MG63 (cell line): ENCODE measurements around the gene FAM83E. TPM values are rescaled to one million over a fixed set of nuclear protein-coding genes. Genes with fewer than 3 reads are reported as not detected.
A peak's percentile ranks its signal among the peaks of the same experiment; 100 is the strongest.
"Not testable (repeated sequence)": the region's sequence is repeated elsewhere in the genome, so short reads cannot be mapped to it uniquely, and the experiment has no call there.

Experiments
- DNase-seq: peaks from one replicate; pipeline ENCODE4 v3.0.0-alpha.2; 2020
- H3K27me3 ChIP-seq: fragments of 250-450 bp; sonication (Bioruptor Pico); 2 replicates; pipeline ENCODE4 v1.5.1; 2020; ENCODE audit warnings: mild to moderate bottlenecking, moderate library complexity
- H3K36me3 ChIP-seq: fragments of 250-450 bp; sonication (Bioruptor Pico); 2 replicates; pipeline ENCODE4 v1.5.1; 2020; ENCODE audit warnings: mild to moderate bottlenecking, moderate library complexity
- H3K4me3 ChIP-seq: fragments of 250-450 bp; sonication (Bioruptor Pico); 2 replicates; pipeline ENCODE4 v1.5.1; 2020; ENCODE audit warnings: mild to moderate bottlenecking, moderate library complexity
- H3K9me3 ChIP-seq: fragments of 250-450 bp; sonication (Bioruptor Pico); 2 replicates; pipeline ENCODE4 v1.5.1; 2020; ENCODE audit warnings: mild to moderate bottlenecking, moderate library complexity
- total RNA-seq: library from RNA; depleted of rRNA; stranded (reverse); fragments of >200 nt; shearing (Covaris generic); gene quantifications from 2 replicates; pipeline ENCODE4 v1.2.3, GENCODE V29; 2014; ENCODE audit warnings: low replicate concordance

The FAM83E gene
- total RNA-seq, 1 experiment from 2014 or later: not detected

DNA sequence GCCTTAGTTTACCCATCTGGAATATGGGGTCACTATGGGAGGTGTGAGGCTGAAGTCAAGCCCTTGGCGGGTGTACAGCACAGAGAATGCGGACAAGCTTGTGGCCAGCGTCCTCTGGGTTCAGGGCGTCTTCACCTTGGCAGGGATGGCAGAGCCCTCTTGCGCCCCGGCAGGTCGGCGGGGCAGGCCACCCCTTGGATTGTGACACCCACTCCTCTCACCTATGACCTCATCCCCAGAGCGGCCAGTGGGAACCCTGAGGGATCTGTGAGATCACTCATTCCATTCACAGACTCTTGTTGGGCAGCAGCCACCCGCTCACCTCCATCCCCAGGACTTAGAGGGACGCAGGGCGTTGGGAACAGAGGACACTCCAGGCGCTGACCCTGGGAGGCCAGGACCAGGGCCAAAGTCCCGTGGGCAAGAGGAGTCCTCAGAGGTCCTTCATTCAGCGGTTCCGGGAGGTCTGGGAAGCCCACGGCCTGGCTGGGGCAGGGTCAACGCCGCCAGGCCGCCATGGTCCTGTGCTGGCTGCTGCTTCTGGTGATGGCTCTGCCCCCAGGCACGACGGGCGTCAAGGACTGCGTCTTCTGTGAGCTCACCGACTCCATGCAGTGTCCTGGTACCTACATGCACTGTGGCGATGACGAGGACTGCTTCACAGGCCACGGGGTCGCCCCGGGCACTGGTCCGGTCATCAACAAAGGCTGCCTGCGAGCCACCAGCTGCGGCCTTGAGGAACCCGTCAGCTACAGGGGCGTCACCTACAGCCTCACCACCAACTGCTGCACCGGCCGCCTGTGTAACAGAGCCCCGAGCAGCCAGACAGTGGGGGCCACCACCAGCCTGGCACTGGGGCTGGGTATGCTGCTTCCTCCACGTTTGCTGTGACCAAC lies 8.2 kb downstream of the FAM83E start, which contains the start of gene SPACA4:
TSS of gene SPACA4 (plus strand) at position 280 of the 896 bp plus-strand sequence. CDS start at position 517, 237 bp downstream.
- DNase-seq: no peak
- no peak within 1 kb of the TSS for H3K4me3 ChIP-seq
- no peaks in the 10 kb centered on the region for H3K36me3 ChIP-seq
- H3K27me3 ChIP-seq: no peaks in the 10 kb centered on the region
- H3K9me3 ChIP-seq: no peaks in the 10 kb centered on the region

DNA sequence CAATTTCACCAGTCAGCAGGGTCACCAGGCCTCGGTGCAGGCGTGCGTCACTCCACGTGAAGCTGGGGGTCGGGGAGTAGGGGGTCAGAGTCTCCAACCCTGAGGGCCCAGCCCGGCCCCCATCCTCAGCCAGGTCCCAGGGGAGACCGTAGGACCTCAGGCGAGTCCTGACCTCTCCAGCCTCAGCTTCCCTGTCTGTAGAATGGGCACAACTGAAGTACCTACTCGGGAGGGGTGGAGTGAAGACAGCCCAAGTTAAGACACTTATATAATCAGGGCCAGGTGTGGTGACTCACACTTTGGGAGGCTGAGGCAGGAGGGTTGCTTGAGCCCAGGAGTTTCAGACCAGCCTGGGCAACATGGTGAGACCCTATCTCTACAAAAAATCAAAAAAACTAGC lies 11.0 kb downstream of the FAM83E start:
- H3K27me3 ChIP-seq: 0 out of 2 replicates have a peak, but pooled peaks cover 2% of the 10 kb centered on the region
- H3K36me3 ChIP-seq: no peaks in the 10 kb centered on the region
- no peak overlapping the region for H3K4me3 ChIP-seq
- DNase-seq: no peak
- no peaks in the 10 kb centered on the region for H3K9me3 ChIP-seq

DNA sequence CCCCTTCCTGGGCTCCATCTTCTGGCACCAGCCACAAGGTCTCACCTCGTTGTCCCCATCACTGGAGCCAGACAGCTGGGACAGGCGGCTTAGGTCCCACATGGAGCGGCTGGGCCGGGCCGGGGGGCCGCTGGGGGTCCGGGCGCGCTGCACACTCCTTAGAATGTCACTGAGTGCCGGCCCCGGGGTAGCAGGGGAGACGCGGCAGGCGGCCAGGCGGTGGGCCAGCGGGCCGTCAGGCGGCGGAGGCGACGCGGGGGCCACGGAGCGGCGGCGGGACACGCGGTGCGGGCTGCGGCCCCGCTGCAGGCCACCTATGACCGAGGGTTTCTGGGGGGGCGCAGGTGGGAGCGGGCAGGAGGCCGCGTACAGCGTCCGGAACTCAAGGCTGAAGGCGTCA lies 11.4 kb downstream of the FAM83E start:
- H3K9me3 ChIP-seq: no peaks in the 10 kb centered on the region
- no peaks in the 10 kb centered on the region for H3K36me3 ChIP-seq
- no peak overlapping the region for H3K4me3 ChIP-seq
- no peak for DNase-seq
- 0 out of 2 replicates have a peak, but pooled peaks cover 2% of the 10 kb centered on the region for H3K27me3 ChIP-seq

DNA sequence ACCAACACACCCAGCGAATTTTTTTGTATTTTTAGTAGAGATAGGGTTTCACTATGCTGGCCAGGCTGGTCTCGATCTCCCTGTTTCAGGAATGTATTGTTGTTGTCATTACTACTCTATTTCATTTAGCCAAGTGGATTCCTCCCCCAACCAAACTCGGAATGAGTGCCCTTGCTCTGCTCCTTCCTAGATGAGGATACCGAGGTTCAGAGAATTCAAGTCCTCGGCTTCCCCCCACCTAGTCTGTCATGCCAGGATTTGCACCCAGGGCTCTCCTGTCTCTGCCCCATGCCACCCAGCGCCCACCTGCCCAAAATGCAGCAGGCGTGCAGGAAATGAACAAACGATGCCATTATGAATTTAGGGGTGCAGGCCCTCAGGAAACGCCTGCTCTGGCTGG lies 11.9 kb downstream of the FAM83E start:
- Histone ChIP-seq H3K4me3 (no peak overlapping the region), H3K36me3 (no peaks in the 10 kb centered on the region), H3K27me3 (0 out of 2 replicates have a peak, but pooled peaks cover 2% of the 10 kb centered on the region), H3K9me3 (no peaks in the 10 kb centered on the region)
- DNase-seq: no peak

DNA sequence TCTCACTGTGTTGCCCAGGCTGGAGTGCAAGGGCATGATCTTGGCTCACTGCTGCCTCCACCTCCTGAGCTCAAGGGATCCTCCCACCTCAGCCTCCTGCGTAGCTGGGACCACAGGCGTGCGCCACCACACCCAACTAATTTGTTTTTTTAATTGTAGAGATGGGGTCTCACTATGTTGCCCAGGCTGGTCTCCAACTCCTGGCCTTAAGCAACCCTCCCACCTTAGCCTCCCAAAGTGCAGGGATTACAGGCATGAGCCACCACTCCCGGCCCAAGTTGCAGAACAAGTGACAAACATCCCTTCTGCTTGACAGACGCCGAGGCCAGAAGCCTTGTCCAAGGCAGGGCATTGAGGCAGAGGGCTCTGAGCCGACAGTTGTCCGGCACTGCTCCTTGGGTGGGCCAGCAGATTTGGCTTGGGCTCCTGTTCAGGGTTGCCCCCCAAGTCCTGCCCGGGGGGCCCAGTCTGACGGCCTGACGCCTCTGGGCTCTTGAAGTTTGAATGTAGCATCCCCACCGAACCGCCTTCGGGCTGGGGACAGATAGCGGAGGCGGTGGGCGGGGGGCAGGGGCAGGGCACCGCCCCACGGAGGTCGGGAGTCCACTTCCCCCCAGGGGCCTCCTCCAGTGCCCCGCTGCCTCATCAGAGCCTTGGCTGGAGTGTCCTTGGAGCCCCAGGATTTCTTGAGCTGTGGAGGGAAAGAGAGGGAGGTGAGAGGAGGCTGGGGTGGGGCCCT lies 14.0 kb downstream of the FAM83E start:
- DNase-seq: no peak
- Histone ChIP-seq H3K4me3 (no peak overlapping the region), H3K9me3 (no peaks in the 10 kb centered on the region), H3K27me3 (0 out of 2 replicates have a peak, but pooled peaks cover 2% of the 10 kb centered on the region), H3K36me3 (no peaks in the 10 kb centered on the region)

DNA sequence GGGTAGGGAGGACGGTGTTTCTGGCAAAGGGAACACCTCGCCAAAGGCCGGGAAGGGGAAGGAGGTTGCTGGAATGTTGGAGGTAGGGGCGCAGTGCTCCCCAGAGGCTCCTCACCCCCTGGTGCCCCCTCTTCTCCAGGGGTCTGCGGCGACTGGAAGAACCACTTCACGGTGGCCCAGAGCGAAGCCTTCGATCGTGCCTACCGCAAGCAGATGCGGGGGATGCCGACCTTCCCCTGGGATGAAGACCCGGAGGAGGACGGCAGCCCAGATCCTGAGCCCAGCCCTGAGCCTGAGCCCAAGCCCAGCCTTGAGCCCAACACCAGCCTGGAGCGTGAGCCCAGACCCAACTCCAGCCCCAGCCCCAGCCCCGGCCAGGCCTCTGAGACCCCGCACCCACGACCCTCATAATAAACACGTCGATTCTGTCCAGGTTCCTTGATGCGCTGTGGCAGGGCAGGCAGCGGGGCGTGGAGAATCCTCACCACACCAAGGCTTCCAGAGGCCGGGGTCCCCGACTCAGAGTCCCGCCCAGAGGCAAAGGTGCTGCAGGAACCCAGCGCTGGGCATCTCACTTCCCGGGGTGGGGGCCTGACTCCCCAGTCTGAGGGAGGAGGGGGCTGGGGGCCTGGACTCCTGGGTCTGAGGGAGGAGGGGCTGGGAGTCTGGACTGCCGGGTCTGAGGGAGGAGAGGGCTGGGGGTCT lies 15.7 kb downstream of the FAM83E start:
- no peaks in the 10 kb centered on the region for H3K9me3 ChIP-seq
- DNase-seq: no peak
- 0 out of 2 replicates have a peak, but pooled peaks cover 2% of the 10 kb centered on the region for H3K27me3 ChIP-seq
- H3K36me3 ChIP-seq: no peaks in the 10 kb centered on the region
- H3K4me3 ChIP-seq: no peak overlapping the region

DNA sequence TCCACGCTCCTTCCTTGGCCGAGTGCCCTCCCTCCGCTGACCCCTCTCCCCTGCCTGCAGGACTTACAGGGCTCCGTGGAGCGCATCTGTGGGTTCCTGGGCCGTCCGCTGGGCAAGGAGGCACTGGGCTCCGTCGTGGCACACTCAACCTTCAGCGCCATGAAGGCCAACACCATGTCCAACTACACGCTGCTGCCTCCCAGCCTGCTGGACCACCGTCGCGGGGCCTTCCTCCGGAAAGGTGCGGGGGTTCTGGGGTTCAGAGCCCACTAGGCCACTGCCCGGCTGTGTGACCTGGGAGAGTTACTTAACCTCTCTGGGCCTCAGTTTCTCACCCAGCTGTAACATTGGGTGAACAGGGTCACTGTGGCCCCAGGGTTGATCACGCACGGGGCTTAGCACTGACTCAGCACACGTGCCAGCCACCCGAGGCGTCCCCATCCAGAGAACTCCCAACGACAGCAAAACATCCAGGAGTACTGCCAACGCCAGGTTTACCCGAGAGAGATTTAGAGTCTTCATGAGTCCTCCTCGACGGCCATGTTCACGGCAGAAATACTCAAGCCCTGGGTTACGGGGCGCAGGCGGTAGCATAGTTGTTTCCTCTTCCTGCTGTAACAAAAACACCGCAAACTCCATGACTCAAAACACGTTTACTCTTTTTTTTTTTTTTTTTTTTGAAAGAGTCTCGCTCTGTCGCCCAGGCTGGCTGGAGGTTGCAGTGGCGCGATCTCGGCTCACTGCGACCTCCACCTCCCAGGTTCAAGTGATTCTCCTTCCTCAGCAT lies 18.0 kb downstream of the FAM83E start:
- Histone ChIP-seq H3K27me3 (0 out of 2 replicates have a peak, but pooled peaks cover 2% of the 10 kb centered on the region), H3K4me3 (no peak overlapping the region), H3K36me3 (no peaks in the 10 kb centered on the region), H3K9me3 (no peaks in the 10 kb centered on the region)
- no peak for DNase-seq

DNA sequence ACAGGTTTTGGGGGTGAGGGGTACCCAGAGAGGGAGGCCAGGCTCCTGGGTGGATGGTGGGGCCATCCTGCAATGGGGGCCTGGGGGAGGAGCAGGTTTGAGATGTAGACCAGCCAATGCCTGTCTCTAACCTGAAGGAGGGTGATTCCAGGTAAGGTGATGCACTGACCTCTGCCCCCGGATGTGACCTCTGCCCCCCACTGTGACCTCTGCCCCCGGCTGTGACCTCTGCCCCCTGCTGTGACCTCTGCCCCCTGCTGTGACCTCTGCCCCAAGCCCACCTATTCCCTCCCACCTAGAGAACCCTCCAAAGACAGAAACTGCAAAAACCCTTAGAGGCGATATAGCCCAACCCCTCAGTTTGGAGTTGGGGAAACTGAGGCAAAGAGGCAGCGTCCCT lies 18.6 kb downstream of the FAM83E start:
- H3K27me3 ChIP-seq: 0 out of 2 replicates have a peak, but pooled peaks cover 2% of the 10 kb centered on the region
- no peaks in the 10 kb centered on the region for H3K36me3 ChIP-seq
- no peak for DNase-seq
- no peaks in the 10 kb centered on the region for H3K9me3 ChIP-seq
- no peak overlapping the region for H3K4me3 ChIP-seq

DNA sequence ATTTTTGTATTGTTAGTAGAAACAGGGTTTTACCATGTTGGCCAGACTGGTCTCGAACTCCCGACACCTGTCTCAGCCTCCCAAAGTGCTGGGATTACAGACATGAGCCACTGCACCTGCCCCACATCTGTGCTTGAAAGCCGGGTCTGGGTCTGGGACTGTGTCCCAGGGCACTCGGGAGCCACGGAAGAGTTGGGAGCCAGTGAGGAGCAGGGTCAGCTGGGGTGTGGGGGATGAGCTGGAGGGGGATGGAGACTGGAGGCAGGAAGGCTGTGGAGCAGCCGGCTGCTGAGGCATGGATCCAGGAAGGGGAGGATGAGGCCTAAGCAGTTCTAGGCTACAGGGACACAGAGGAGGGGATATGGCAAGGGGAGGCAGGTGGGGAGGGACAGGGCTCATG lies 19.0 kb downstream of the FAM83E start:
- no peak for DNase-seq
- H3K9me3 ChIP-seq: no peaks in the 10 kb centered on the region
- no peaks in the 10 kb centered on the region for H3K36me3 ChIP-seq
- no peak overlapping the region for H3K4me3 ChIP-seq
- 0 out of 2 replicates have a peak, but pooled peaks cover 2% of the 10 kb centered on the region for H3K27me3 ChIP-seq

DNA sequence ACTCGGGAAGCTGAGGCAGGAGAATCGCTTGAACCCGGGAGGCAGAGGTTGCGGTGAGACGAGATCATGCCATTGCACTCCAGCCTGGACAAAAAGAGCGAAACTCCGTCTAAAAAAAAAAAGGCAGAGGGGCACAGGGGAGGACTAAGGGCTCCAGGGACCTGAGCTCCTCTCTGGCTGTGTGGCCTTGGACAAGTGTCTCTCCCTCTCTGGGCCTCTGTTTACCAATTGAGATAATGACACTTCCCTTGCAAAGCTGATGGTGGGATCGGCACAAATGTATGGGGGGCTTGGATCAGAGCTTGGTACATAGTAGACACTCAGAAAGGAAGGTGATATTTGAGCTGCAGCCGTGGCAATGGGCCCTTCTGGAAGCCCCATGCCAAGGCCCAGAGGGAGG lies 19.7 kb downstream of the FAM83E start:
- no peak for DNase-seq
- Histone ChIP-seq H3K27me3 (0 out of 2 replicates have a peak, but pooled peaks cover 2% of the 10 kb centered on the region), H3K9me3 (no peaks in the 10 kb centered on the region), H3K4me3 (no peak overlapping the region), H3K36me3 (no peaks in the 10 kb centered on the region)

DNA sequence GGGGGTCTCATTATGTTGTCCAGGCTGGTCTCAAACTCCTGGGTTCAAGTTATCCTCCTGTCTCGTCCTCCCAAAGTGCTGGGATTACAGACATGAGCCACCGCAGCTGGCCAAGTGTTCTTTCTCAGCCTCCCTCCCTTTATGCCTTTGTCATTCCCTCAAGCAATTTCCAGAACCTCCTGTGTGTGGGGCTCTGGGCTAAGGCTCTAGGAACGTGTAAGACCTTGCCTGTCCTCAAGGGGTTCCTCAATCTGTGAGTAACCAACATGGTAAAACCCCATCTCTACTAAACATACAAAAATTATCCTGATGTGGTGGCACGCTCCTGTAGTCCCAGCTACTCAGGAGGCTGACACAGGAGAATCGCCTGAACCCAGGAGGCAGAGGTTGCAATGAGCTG lies 23.9 kb downstream of the FAM83E start:
- no peak for DNase-seq
- Histone ChIP-seq H3K27me3 (no peaks in the 10 kb centered on the region), H3K4me3 (no peak overlapping the region), H3K36me3 (no peaks in the 10 kb centered on the region), H3K9me3 (no peaks in the 10 kb centered on the region)

DNA sequence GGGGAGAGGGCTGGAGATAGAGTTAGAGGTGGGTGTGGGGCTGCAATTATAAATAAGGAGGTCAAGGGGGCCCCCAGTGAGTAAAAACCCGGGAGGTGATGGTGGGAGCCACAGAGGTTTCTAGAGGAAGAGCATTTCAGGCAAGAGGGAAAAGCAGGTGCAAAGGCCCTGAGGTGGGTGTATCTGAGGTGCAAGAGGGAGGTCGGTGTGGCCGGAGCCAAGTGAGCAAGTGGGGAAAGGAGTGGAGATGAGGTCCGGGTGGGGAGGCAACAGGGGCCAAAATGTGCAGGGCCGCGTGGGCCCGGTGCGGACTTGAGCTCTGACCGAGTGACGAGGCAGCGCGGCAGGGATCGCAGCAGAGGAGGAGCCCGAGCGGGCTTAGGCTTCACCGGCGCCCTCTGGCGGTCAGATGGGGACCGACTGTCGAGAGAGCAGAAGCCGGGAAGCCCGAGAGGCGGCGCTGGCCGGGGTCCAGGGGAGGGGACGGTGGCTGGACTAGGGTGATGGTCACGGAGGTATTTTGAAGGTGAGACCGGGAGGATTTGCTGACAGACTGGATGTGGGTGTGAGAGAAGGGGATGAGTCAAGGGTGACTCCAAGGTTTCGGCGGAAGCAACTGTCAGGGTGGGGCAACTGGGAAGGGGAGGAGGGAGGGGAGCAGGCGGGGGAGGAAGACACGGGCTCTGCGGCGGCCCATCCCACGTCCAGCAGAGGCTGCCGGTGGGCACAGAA lies 26.0 kb downstream of the FAM83E start:
- no peaks in the 10 kb centered on the region for H3K27me3 ChIP-seq
- no peaks in the 10 kb centered on the region for H3K9me3 ChIP-seq
- peak; percentile 92 for DNase-seq
- H3K4me3 ChIP-seq: peak overlapping the region; percentile 34
- H3K36me3 ChIP-seq: no peaks in the 10 kb centered on the region

DNA sequence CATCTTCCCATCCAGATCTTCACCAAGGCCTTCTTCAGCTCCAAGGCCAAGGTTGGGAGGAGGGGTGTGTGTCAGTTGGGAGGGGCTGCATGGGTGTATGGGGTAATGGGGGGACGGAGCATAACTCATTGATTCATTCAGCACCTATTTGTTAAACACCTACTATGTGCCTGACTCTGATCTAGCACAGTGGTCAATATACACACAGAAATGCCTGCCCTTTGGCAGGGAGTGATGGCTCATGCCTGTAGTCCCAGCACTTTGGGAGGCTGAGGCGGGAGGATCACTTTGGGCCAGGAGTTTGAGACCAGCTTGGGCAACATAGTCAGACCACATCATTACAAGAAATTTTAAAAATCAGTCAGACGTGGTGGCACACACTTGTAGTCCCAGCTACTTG lies 27.5 kb downstream of the FAM83E start:
- no peaks in the 10 kb centered on the region for H3K27me3 ChIP-seq
- no peak for DNase-seq
- no peaks in the 10 kb centered on the region for H3K36me3 ChIP-seq
- no peak overlapping the region for H3K4me3 ChIP-seq
- no peaks in the 10 kb centered on the region for H3K9me3 ChIP-seq

DNA sequence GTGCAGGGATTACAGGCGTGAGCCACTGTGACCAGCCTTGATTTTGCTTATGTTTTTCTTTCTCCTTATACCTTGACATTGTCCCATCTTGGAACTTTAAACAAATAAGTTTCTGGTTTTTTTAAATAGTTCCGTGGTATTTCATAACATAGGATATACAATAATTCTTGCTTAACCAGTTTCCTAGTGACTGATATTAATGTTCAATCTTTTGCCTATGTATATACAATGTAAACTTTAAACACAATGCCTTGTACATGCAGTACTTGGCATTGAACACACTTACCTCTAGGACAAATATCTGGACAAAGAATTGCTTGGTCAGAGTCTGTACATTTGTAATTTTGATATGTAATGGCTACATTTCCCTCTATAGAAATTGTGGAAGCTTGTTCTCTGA lies 32.7 kb downstream of the FAM83E start:
- Histone ChIP-seq H3K4me3 (no peak overlapping the region), H3K9me3 (no peaks in the 10 kb centered on the region), H3K36me3 (no peaks in the 10 kb centered on the region), H3K27me3 (no peaks in the 10 kb centered on the region)
- no peak for DNase-seq

DNA sequence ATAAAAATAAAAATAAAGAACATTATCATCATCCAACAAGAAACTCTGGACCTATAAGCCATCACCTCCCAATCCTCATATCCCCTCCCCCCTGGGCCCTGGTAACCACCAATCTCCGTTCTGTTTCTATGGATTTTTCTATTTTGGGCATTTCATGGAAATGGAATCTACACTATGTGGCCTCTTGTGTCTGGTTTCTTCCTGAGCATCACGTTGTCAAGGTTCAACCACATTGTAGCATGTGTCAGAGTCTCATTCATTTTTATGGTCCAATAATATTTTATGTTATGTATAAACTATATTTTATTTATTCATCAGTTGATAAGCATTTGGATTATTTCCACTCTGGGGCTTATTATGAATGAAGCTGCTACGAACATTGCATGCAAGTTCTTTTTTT lies 36.0 kb downstream of the FAM83E start:
- no peak overlapping the region for H3K4me3 ChIP-seq
- H3K27me3 ChIP-seq: no peaks in the 10 kb centered on the region
- no peaks in the 10 kb centered on the region for H3K36me3 ChIP-seq
- H3K9me3 ChIP-seq: no peaks in the 10 kb centered on the region
- no peak for DNase-seq

DNA sequence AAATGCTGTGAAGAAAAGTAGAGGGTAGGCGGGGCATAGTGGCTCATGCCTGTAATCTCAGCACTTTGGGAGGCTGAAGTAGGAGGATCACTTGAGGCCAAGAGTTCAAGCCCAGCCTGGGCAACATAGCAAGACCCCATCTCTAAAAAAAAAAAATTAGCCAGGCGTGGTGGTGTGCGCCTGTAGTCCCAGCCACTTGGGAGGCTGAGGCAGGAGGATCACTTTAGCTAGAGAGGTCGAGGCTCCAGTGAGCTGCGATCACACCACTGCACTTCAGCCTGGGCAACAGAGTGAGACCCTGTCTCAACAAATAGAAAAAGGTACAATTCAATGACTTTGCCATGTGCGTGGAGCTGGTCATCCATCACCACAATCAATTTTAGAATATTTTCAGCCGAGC lies 37.0 kb downstream of the FAM83E start:
- not testable (repeated sequence) for H3K27me3 ChIP-seq, DNase-seq, H3K9me3 ChIP-seq, H3K4me3 ChIP-seq, H3K36me3 ChIP-seq
